HepG2 (cell line): Measurements from ENCODE around the gene PUDP.

ENCODE experiments used
- KLF13 ChIP-seq: sonication (generic); formaldehyde crosslinking; IDR thresholded peaks from 2 replicates; pipeline ENCODE4 v1.4.0; 2020; ENCODE audit warnings: mild to moderate bottlenecking, missing genetic modification reagents
- POLR2AphosphoS5 ChIP-seq: IDR thresholded peaks from 2 replicates; pipeline ENCODE4 v1.6.1; 2012; ENCODE audit warnings: low read depth, low read length
- STAG1 ChIP-seq: sonication (generic); formaldehyde crosslinking; IDR thresholded peaks from 2 replicates; pipeline ENCODE4 v1.4.0; 2020; ENCODE audit warnings: missing genetic modification reagents
- ZNF263 ChIP-seq: sonication (generic); formaldehyde crosslinking; IDR thresholded peaks from 2 replicates; pipeline ENCODE4 v1.4.0; 2020; ENCODE audit warnings: missing genetic modification reagents
- ZNF530 ChIP-seq: sonication (generic); formaldehyde crosslinking; IDR thresholded peaks from 2 replicates; pipeline ENCODE4 v1.5.0; 2020; ENCODE audit warnings: low read depth, mild to moderate bottlenecking, missing genetic modification reagents
- ZNF577 ChIP-seq: sonication (generic); formaldehyde crosslinking; IDR thresholded peaks from 2 replicates; pipeline ENCODE4 v1.4.0; 2020; ENCODE audit warnings: mild to moderate bottlenecking, low read depth, missing genetic modification reagents, borderline replicate concordance
- ZNF616 ChIP-seq: sonication (generic); formaldehyde crosslinking; IDR thresholded peaks from 2 replicates; pipeline ENCODE4 v1.5.0; 2020; ENCODE audit warnings: low read depth, mild to moderate bottlenecking, missing genetic modification reagents
- TF ChIP-seq, protein P1 (sequence below): sonication (generic); formaldehyde crosslinking; IDR thresholded peaks from 2 replicates; pipeline ENCODE4 v1.4.0; 2020; ENCODE audit warnings: missing genetic modification reagents
- TF ChIP-seq, protein P2 (sequence below): sonication (generic); formaldehyde crosslinking; IDR thresholded peaks from 2 replicates; pipeline ENCODE4 v1.5.0; 2020; ENCODE audit warnings: mild to moderate bottlenecking, missing genetic modification reagents, moderate library complexity

DNA sequence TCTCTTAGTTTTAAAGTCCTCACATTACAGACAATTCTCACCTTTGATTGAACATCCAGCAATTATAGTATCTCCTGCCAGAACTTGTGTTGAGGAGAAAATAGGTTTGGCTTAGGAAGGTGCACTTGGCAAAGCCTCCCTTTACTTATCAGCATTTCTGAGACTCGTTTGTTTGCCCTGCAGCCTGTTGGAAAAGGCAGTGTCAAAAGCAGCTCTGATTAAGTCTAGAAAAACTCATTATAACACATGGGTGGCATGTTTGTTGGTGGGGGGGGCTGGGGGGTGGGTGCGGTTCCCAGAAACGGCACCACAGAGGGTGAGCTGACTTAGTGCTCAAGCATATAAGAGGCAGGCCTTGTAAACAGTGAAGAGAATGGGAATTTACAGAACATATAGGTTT is 21.7 kb upstream of the PUDP start:
- TF ChIP-seq, protein P1, sequence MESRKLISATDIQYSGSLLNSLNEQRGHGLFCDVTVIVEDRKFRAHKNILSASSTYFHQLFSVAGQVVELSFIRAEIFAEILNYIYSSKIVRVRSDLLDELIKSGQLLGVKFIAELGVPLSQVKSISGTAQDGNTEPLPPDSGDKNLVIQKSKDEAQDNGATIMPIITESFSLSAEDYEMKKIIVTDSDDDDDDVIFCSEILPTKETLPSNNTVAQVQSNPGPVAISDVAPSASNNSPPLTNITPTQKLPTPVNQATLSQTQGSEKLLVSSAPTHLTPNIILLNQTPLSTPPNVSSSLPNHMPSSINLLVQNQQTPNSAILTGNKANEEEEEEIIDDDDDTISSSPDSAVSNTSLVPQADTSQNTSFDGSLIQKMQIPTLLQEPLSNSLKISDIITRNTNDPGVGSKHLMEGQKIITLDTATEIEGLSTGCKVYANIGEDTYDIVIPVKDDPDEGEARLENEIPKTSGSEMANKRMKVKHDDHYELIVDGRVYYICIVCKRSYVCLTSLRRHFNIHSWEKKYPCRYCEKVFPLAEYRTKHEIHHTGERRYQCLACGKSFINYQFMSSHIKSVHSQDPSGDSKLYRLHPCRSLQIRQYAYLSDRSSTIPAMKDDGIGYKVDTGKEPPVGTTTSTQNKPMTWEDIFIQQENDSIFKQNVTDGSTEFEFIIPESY = no peak
- TF ChIP-seq KLF13 (CRISPR knock-in tag) = no peak
- TF ChIP-seq ZNF263 (CRISPR knock-in tag) = no peak
- no peak for TF ChIP-seq ZNF530 (CRISPR knock-in tag)
- TF ChIP-seq, protein P2, sequence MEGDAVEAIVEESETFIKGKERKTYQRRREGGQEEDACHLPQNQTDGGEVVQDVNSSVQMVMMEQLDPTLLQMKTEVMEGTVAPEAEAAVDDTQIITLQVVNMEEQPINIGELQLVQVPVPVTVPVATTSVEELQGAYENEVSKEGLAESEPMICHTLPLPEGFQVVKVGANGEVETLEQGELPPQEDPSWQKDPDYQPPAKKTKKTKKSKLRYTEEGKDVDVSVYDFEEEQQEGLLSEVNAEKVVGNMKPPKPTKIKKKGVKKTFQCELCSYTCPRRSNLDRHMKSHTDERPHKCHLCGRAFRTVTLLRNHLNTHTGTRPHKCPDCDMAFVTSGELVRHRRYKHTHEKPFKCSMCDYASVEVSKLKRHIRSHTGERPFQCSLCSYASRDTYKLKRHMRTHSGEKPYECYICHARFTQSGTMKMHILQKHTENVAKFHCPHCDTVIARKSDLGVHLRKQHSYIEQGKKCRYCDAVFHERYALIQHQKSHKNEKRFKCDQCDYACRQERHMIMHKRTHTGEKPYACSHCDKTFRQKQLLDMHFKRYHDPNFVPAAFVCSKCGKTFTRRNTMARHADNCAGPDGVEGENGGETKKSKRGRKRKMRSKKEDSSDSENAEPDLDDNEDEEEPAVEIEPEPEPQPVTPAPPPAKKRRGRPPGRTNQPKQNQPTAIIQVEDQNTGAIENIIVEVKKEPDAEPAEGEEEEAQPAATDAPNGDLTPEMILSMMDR = no peak
- TF ChIP-seq POLR2AphosphoS5 = no peak
- no peak for TF ChIP-seq ZNF577
- TF ChIP-seq ZNF616 (CRISPR knock-in tag) = no peak
- TF ChIP-seq STAG1 (CRISPR knock-in tag) = no peak
